Glutamatergic neuron (in vitro differentiated cells): ENCODE measurements around the gene HABP4. TPM values are rescaled to one million over a fixed set of nuclear protein-coding genes. Genes with fewer than 3 reads are reported as not detected.
"Not testable (repeated sequence)": the region's sequence is repeated elsewhere in the genome, so short reads cannot be mapped to it uniquely, and the experiment has no call there.

Experiments used
- DNase-seq: peaks from one replicate; pipeline ENCODE4 v3.0.0; 2022
- H3K27ac Mint-ChIP-seq: one replicate; pipeline ENCODE4 v1.8.0; 2020; ENCODE audit warnings: mild to moderate bottlenecking, mixed read lengths, inconsistent platforms; ENCODE audit not compliant: unreplicated experiment
- H3K27me3 Mint-ChIP-seq: one replicate; pipeline ENCODE4 v1.8.0; 2020; ENCODE audit warnings: mild to moderate bottlenecking, moderate library complexity, mixed read lengths, inconsistent platforms; ENCODE audit not compliant: unreplicated experiment
- H3K36me3 Mint-ChIP-seq: one replicate; pipeline ENCODE4 v1.8.0; 2020; ENCODE audit warnings: mild to moderate bottlenecking, mixed read lengths, inconsistent platforms; ENCODE audit not compliant: unreplicated experiment
- H3K4me1 Mint-ChIP-seq: one replicate; pipeline ENCODE4 v1.8.0; 2020; ENCODE audit warnings: mild to moderate bottlenecking, low read depth, mixed read lengths, inconsistent platforms; ENCODE audit not compliant: unreplicated experiment
- H3K4me3 Mint-ChIP-seq: one replicate; pipeline ENCODE4 v1.8.0; 2020; ENCODE audit warnings: mild to moderate bottlenecking, mixed read lengths, inconsistent platforms; ENCODE audit not compliant: unreplicated experiment
- H3K9me3 Mint-ChIP-seq: one replicate; pipeline ENCODE4 v1.8.0; 2020; ENCODE audit warnings: mild to moderate bottlenecking, moderate library complexity, mixed read lengths, inconsistent platforms; ENCODE audit not compliant: unreplicated experiment
- total RNA-seq: library from RNA; stranded (reverse); fragmentation: NEBNext Ultra II Directional; extraction: Animal tissue kit (Norgen Biotek cat#: 25700); gene quantifications from one replicate; pipeline ENCODE4 v1.2.1, GENCODE V29; 2021; ENCODE audit not compliant: unreplicated experiment
- TF ChIP-seq, protein P1 (sequence below): fragments of 200-600 bp; sonication (generic); IDR thresholded peaks from one replicate; pipeline ENCODE4 v1.5.0; 2021; ENCODE audit not compliant: partially characterized antibody, unreplicated experiment

Gene HABP4
- total RNA-seq, 1 donor from 2014 or later, result 21.4 TPM

- no peak for DNase-seq
- Mint-ChIP-seq H3K27ac (no peak overlapping the region), H3K4me3 (no peak overlapping the region), H3K36me3 (no peaks in the 10 kb centered on the region), H3K4me1 (peaks cover 13% of the 10 kb centered on the region), H3K27me3 (peaks cover 2% of the 10 kb centered on the region), H3K9me3 (peaks cover 3% of the 10 kb centered on the region)
- TF ChIP-seq, protein P1, sequence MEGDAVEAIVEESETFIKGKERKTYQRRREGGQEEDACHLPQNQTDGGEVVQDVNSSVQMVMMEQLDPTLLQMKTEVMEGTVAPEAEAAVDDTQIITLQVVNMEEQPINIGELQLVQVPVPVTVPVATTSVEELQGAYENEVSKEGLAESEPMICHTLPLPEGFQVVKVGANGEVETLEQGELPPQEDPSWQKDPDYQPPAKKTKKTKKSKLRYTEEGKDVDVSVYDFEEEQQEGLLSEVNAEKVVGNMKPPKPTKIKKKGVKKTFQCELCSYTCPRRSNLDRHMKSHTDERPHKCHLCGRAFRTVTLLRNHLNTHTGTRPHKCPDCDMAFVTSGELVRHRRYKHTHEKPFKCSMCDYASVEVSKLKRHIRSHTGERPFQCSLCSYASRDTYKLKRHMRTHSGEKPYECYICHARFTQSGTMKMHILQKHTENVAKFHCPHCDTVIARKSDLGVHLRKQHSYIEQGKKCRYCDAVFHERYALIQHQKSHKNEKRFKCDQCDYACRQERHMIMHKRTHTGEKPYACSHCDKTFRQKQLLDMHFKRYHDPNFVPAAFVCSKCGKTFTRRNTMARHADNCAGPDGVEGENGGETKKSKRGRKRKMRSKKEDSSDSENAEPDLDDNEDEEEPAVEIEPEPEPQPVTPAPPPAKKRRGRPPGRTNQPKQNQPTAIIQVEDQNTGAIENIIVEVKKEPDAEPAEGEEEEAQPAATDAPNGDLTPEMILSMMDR, result no peak
These were observed 52.8 kb downstream of the HABP4 start for GRCh38 chr9:96502539-96503373.

GRCh38 chr9:96503374-96503748, 53.4 kb downstream of the HABP4 start:
- not testable (repeated sequence) for H3K36me3 Mint-ChIP-seq, H3K27me3 Mint-ChIP-seq, H3K27ac Mint-ChIP-seq, DNase-seq, H3K9me3 Mint-ChIP-seq, H3K4me3 Mint-ChIP-seq
- H3K4me1 Mint-ChIP-seq, result peaks cover 10% of the 10 kb centered on the region

- peaks cover 3% of the 10 kb centered on the region for H3K9me3 Mint-ChIP-seq
- no peak overlapping the region for H3K27ac Mint-ChIP-seq
- H3K36me3 Mint-ChIP-seq, result no peaks in the 10 kb centered on the region
- no peak for DNase-seq
- peaks cover 2% of the 10 kb centered on the region for H3K27me3 Mint-ChIP-seq
- H3K4me3 Mint-ChIP-seq, result no peak overlapping the region
- peaks cover 10% of the 10 kb centered on the region for H3K4me1 Mint-ChIP-seq
- TF ChIP-seq, protein P1, result no peak
These were observed 53.9 kb downstream of the HABP4 start for GRCh38 chr9:96503918-96504317.

- Mint-ChIP-seq H3K4me1 (peaks cover 8% of the 10 kb centered on the region), H3K36me3 (no peaks in the 10 kb centered on the region), H3K4me3 (no peak overlapping the region), H3K27ac (no peak overlapping the region), H3K27me3 (peaks cover 2% of the 10 kb centered on the region), H3K9me3 (peaks cover 3% of the 10 kb centered on the region)
- TF ChIP-seq, protein P1, result no peak
- DNase-seq, result no peak
These were observed 55.5 kb downstream of the HABP4 start for GRCh38 chr9:96505316-96505991.

DNA sequence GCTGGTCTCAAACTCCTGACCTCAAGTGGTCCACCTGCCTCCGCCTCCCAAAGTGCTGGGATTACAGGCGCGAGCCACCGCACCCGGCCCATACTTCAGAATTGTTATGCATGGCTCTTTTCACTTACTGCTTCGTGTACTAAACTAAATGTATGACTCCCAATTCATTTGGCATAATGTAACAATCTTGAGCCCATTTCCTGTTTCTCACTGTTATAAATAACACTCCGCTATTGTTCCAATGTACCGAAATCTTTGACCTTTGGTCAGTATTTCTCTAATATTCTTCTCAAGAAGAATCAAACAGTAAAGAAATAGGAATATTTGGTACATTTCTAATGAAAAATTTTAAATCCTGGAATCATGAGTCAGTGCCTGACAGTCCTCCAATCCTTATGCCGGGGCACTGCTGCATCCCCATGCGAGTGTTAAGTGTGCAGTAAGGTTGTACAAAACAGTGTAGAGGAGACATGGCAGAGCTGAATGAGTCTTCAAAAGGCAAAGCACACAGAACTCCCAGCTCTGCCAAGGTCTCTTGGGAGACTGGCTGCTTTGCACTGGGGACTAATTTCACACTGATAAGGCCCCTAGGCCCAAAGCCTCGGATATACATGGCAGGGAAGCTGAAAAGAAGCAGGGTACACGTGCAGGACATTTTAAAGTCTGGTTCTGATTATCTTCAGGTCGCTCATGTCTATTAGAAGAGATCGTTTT, 58.4 kb downstream of the HABP4 start:
- Mint-ChIP-seq H3K4me3 (no peak overlapping the region), H3K9me3 (peaks cover 3% of the 10 kb centered on the region), H3K27ac (no peak overlapping the region), H3K4me1 (peaks cover 10% of the 10 kb centered on the region), H3K36me3 (no peaks in the 10 kb centered on the region), H3K27me3 (peaks cover 2% of the 10 kb centered on the region)
- DNase-seq, result no peak
- TF ChIP-seq, protein P1, result no peak
